ENCODE measurements around the gene KIF2B.
"Not testable (repeated sequence)": the region's sequence is repeated elsewhere in the genome, so short reads cannot be mapped to it uniquely, and the experiment has no call there.

The KIF2B gene

DNA sequence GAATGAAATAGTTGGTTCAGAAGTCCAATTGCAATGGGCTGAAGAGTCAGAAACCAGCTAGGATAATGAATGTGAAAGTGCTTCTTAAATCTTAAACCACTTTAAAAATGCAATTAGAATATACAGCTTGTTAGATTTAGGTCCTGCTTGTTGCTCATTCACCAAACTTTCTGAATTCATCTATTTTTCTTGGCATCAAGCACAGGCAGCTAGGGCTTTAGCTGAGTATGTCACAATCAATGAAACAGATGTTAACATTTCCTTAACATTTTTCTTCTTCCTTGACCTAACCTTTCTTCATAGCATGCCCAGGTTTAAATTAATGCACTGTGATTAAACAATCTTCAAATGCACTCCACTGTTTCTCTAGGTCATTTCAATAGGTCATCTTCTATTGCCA is 14.4 kb downstream of the KIF2B start:
- H3K36me3 ChIP-seq (ENCODE audit: insufficient read depth, low read length): no peaks in the 10 kb centered on the region
- H3K4me1 ChIP-seq (ENCODE audit: insufficient read depth, low read length): no peaks in the 10 kb centered on the region
- no peak for ATAC-seq (ENCODE audit: insufficient read depth, low read depth)
- no peaks in the 10 kb centered on the region for H3K27me3 ChIP-seq (ENCODE audit: insufficient read depth, low read length, poor library complexity)
- H3K4me2 ChIP-seq (ENCODE audit: insufficient read depth, low read length): no peak overlapping the region
- H3K9ac ChIP-seq (ENCODE audit: low read depth, low read length): no peak overlapping the region
- DNase-seq: no peak
- no peak overlapping the region for H3K27ac ChIP-seq (ENCODE audit: low read length)
- no peaks in the 10 kb centered on the region for H4K20me1 ChIP-seq (ENCODE audit: insufficient read depth, low read length)
- no peaks in the 10 kb centered on the region for H3K79me2 ChIP-seq (ENCODE audit: insufficient read depth, low read length)
- peaks cover 17% of the 10 kb centered on the region for H3K9me3 ChIP-seq (ENCODE audit: insufficient read depth, low read length, severe bottlenecking)
- TF ChIP-seq EZH2 (IDR thresholded peaks at IDR 0.05; ENCODE audit: borderline replicate concordance, low read depth, low read length, severe bottlenecking): no peak
- TF ChIP-seq, protein P1, sequence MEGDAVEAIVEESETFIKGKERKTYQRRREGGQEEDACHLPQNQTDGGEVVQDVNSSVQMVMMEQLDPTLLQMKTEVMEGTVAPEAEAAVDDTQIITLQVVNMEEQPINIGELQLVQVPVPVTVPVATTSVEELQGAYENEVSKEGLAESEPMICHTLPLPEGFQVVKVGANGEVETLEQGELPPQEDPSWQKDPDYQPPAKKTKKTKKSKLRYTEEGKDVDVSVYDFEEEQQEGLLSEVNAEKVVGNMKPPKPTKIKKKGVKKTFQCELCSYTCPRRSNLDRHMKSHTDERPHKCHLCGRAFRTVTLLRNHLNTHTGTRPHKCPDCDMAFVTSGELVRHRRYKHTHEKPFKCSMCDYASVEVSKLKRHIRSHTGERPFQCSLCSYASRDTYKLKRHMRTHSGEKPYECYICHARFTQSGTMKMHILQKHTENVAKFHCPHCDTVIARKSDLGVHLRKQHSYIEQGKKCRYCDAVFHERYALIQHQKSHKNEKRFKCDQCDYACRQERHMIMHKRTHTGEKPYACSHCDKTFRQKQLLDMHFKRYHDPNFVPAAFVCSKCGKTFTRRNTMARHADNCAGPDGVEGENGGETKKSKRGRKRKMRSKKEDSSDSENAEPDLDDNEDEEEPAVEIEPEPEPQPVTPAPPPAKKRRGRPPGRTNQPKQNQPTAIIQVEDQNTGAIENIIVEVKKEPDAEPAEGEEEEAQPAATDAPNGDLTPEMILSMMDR (IDR thresholded peaks at IDR 0.05; ENCODE audit: borderline replicate concordance, extremely low read depth, low read length, poor library complexity, severe bottlenecking): no peak
- no peak overlapping the region for H2AFZ ChIP-seq (ENCODE audit: low read depth, low read length)
- H3K4me3 ChIP-seq (ENCODE audit: low read depth in 1 of 2, low read length in 2 of 2): no peak overlapping the region

DNA sequence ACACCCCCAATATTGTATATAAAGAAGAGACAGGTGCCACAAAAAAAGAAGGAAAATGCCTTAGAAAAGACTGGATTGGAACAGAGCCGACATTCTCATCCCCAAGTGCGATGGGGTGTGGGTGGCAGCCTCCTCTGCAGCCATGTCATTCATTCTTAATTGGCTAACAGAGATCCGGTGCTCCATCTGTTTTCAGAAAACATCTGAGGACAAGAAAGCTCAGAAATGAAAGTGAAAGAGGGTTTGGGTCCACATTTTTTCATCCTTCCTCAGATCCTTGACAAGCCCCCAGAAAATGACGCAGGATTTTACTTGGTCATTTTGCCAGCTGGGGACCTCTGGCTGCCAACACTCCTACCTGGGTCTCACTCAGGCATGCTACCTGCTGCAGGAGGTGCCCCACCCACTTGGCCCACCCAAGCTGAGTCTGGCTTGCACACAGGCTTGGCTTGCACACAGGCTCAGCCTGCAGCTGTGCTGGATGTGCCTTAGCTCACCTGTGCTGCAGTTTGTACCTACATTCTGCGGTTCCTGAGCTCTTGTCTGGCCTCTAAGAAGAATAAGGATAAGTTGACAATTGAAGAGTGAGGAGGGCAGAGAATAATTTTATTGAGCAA is 21.9 kb downstream of the KIF2B start:
- Histone ChIP-seq H2AFZ (ENCODE audit: low read depth, low read length) (no peak overlapping the region), H3K79me2 (ENCODE audit: insufficient read depth, low read length) (no peaks in the 10 kb centered on the region), H3K36me3 (ENCODE audit: insufficient read depth, low read length) (no peaks in the 10 kb centered on the region), H3K9ac (ENCODE audit: low read depth, low read length) (no peak overlapping the region), H3K9me3 (ENCODE audit: insufficient read depth, low read length, severe bottlenecking) (peaks cover 9% of the 10 kb centered on the region), H3K4me1 (ENCODE audit: insufficient read depth, low read length) (no peaks in the 10 kb centered on the region), H3K27ac (ENCODE audit: low read length) (no peak overlapping the region), H3K4me2 (ENCODE audit: insufficient read depth, low read length) (0 out of 2 replicates have a peak overlapping the region, but pooled peaks have one; percentile 12), H3K4me3 (ENCODE audit: low read depth in 1 of 2, low read length in 2 of 2) (no peak overlapping the region), H4K20me1 (ENCODE audit: insufficient read depth, low read length) (no peaks in the 10 kb centered on the region), H3K27me3 (ENCODE audit: insufficient read depth, low read length, poor library complexity) (no peaks in the 10 kb centered on the region)
- no peak for ATAC-seq (ENCODE audit: insufficient read depth, low read depth)
- no peak for DNase-seq
- TF ChIP-seq, protein P1 (IDR thresholded peaks at IDR 0.05; ENCODE audit: borderline replicate concordance, extremely low read depth, low read length, poor library complexity, severe bottlenecking): no peak
- no peak for TF ChIP-seq EZH2 (IDR thresholded peaks at IDR 0.05; ENCODE audit: borderline replicate concordance, low read depth, low read length, severe bottlenecking)

DNA sequence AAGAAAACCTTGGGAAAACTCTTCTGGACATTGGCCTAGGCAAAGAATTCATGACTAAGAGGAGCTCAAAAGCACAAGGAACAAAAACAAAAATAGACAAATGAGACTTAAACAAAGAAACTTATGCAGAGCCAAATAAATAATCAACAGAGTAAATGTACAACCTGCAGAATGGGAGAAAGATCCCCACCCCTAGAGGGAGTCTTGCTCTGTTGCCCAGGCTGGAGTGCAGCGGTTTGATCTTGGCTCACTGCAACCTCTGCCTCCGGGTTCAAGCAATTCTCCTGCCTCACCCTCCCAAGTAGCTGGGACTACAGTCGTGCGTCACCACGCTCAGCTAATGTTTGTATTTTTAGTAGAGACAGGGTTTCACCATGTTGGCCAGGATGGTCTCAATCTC is 48.4 kb downstream of the KIF2B start:
- H3K9me3 ChIP-seq (ENCODE audit: insufficient read depth, low read length, severe bottlenecking); H3K27me3 ChIP-seq (ENCODE audit: insufficient read depth, low read length, poor library complexity); H3K36me3 ChIP-seq (ENCODE audit: insufficient read depth, low read length); H3K4me2 ChIP-seq (ENCODE audit: insufficient read depth, low read length); H3K9ac ChIP-seq (ENCODE audit: low read depth, low read length); DNase-seq; H2AFZ ChIP-seq (ENCODE audit: low read depth, low read length); H3K4me1 ChIP-seq (ENCODE audit: insufficient read depth, low read length); ATAC-seq (ENCODE audit: insufficient read depth, low read depth); H3K27ac ChIP-seq (ENCODE audit: low read length); H3K4me3 ChIP-seq (ENCODE audit: low read depth in 1 of 2, low read length in 2 of 2); H3K79me2 ChIP-seq (ENCODE audit: insufficient read depth, low read length); H4K20me1 ChIP-seq (ENCODE audit: insufficient read depth, low read length): not testable (repeated sequence)
